Activated CD4-positive, alpha-beta T cell treated with anti-CD3 and anti-CD28 coated beads, Interleukin-2, amount 10 ng/mL, durations not matched to agents 7 days and 5 days (primary cell): ENCODE data around the gene NEUROD6. TPM values are rescaled to one million over a fixed set of nuclear protein-coding genes. Genes with fewer than 3 reads are reported as not detected.

Experiments
- CTCF ChIA-PET: fragments of 350-600 bp; sonication (Branson Sonifier 250); formaldehyde crosslinking; loops from one replicate; lab custom pipeline; 2021; ENCODE audit warnings: antibody characterized with exemption; lab: Charles Lee
- POLR2A ChIA-PET: fragments of 350-600 bp; sonication (Branson Sonifier 250); formaldehyde crosslinking; loops from one replicate; lab custom pipeline; 2021; ENCODE audit warnings: antibody characterized with exemption; lab: Charles Lee
- DNase-seq: peaks from one replicate; pipeline ENCODE4 v3.0.0-alpha.2; 2020
- H3K27ac Mint-ChIP-seq: one replicate; pipeline ENCODE4 v1.8.0; 2021; ENCODE audit warnings: mild to moderate bottlenecking, moderate library complexity, mixed read lengths
- H3K27me3 Mint-ChIP-seq: one replicate; pipeline ENCODE4 v1.8.0; 2021; ENCODE audit warnings: mixed read lengths
- H3K36me3 Mint-ChIP-seq: one replicate; pipeline ENCODE4 v1.8.0; 2021; ENCODE audit warnings: low read depth, mixed read lengths
- H3K4me1 Mint-ChIP-seq: one replicate; pipeline ENCODE4 v1.8.0; 2021; ENCODE audit warnings: mixed read lengths
- H3K4me3 Mint-ChIP-seq: one replicate; pipeline ENCODE4 v1.8.0; 2021; ENCODE audit warnings: mild to moderate bottlenecking, moderate library complexity, mixed read lengths
- H3K9me3 Mint-ChIP-seq: one replicate; pipeline ENCODE4 v1.8.0; 2021; ENCODE audit warnings: mixed read lengths
- total RNA-seq, 2 experiments: library from RNA; stranded (reverse); gene quantifications; one replicate each; pipeline ENCODE4 v1.2.3, GENCODE V29; 2021

Gene NEUROD6
- total RNA-seq, 2 experiments from 2014 or later, result not detected

- ChIA-PET POLR2A (no interaction called here), CTCF (no interaction called here)
- no peaks in the 10 kb centered on the region for H3K9me3 Mint-ChIP-seq
- H3K27ac Mint-ChIP-seq, result no peak overlapping the region
- H3K36me3 Mint-ChIP-seq, result no peaks in the 10 kb centered on the region
- H3K27me3 Mint-ChIP-seq, result no peaks in the 10 kb centered on the region
- no peaks in the 10 kb centered on the region for H3K4me1 Mint-ChIP-seq
- DNase-seq, result no peak
- H3K4me3 Mint-ChIP-seq, result no peak overlapping the region
Observed at GRCh38 chr7:31318313-31318712, 22.2 kb downstream of the NEUROD6 start.

- H3K9me3 Mint-ChIP-seq, result no peaks in the 10 kb centered on the region
- no peaks in the 10 kb centered on the region for H3K36me3 Mint-ChIP-seq
- CTCF ChIA-PET, result no interaction called here
- H3K4me3 Mint-ChIP-seq, result no peak overlapping the region
- no peaks in the 10 kb centered on the region for H3K27me3 Mint-ChIP-seq
- H3K4me1 Mint-ChIP-seq, result no peaks in the 10 kb centered on the region
- no peak overlapping the region for H3K27ac Mint-ChIP-seq
- no peak for DNase-seq
- POLR2A ChIA-PET, result no interaction called here
Observed at GRCh38 chr7:31316876-31317275, 23.6 kb downstream of the NEUROD6 start.

- ChIA-PET CTCF (no interaction called here), POLR2A (no interaction called here)
- DNase-seq, result no peak
- no peaks in the 10 kb centered on the region for H3K4me1 Mint-ChIP-seq
- H3K4me3 Mint-ChIP-seq, result no peak overlapping the region
- no peaks in the 10 kb centered on the region for H3K9me3 Mint-ChIP-seq
- no peaks in the 10 kb centered on the region for H3K36me3 Mint-ChIP-seq
- H3K27ac Mint-ChIP-seq, result no peak overlapping the region
- no peaks in the 10 kb centered on the region for H3K27me3 Mint-ChIP-seq
Observed at GRCh38 chr7:31315758-31316157, 24.8 kb downstream of the NEUROD6 start.

GRCh38 chr7:31314781-31315180, 25.7 kb downstream of the NEUROD6 start:
- no peaks in the 10 kb centered on the region for H3K9me3 Mint-ChIP-seq
- no peak overlapping the region for H3K27ac Mint-ChIP-seq
- POLR2A ChIA-PET, result no interaction called here
- no peak overlapping the region for H3K4me3 Mint-ChIP-seq
- H3K4me1 Mint-ChIP-seq, result no peaks in the 10 kb centered on the region
- DNase-seq, result no peak
- H3K27me3 Mint-ChIP-seq, result no peaks in the 10 kb centered on the region
- H3K36me3 Mint-ChIP-seq, result no peaks in the 10 kb centered on the region
- CTCF ChIA-PET, result no interaction called here

- Mint-ChIP-seq H3K27ac (no peak overlapping the region), H3K4me1 (no peaks in the 10 kb centered on the region), H3K27me3 (no peaks in the 10 kb centered on the region), H3K4me3 (no peak overlapping the region), H3K9me3 (no peaks in the 10 kb centered on the region), H3K36me3 (no peaks in the 10 kb centered on the region)
- no peak for DNase-seq
- CTCF ChIA-PET, result interaction anchor here (0.6 kb wide), 1 partner anchor 445 kb away, joined by 4 read pairs; no protein-coding TSS in a partner anchor
- POLR2A ChIA-PET, result no interaction called here
Observed at GRCh38 chr7:31312889-31313288, 27.6 kb downstream of the NEUROD6 start.

- Mint-ChIP-seq H3K4me3 (no peak overlapping the region), H3K27me3 (no peaks in the 10 kb centered on the region), H3K9me3 (no peaks in the 10 kb centered on the region), H3K27ac (no peak overlapping the region), H3K4me1 (no peaks in the 10 kb centered on the region), H3K36me3 (no peaks in the 10 kb centered on the region)
- POLR2A ChIA-PET, result interaction anchor here (0.6 kb wide), 1 partner anchor 161 kb away, joined by 3 read pairs; no protein-coding TSS in a partner anchor
- DNase-seq, result no peak
- CTCF ChIA-PET, result no interaction called here
Observed at GRCh38 chr7:31311552-31311951, 29.0 kb downstream of the NEUROD6 start.

GRCh38 chr7:31310321-31310935, 30.1 kb downstream of the NEUROD6 start:
- Mint-ChIP-seq H3K36me3 (no peaks in the 10 kb centered on the region), H3K27ac (no peak overlapping the region), H3K9me3 (no peaks in the 10 kb centered on the region), H3K4me3 (no peak overlapping the region), H3K27me3 (no peaks in the 10 kb centered on the region), H3K4me1 (no peaks in the 10 kb centered on the region)
- DNase-seq, result no peak
- ChIA-PET CTCF (no interaction called here), POLR2A (no interaction called here)

GRCh38 chr7:31309407-31309806, 31.1 kb downstream of the NEUROD6 start:
- DNase-seq, result no peak
- Mint-ChIP-seq H3K9me3 (no peaks in the 10 kb centered on the region), H3K36me3 (no peaks in the 10 kb centered on the region), H3K4me3 (no peak overlapping the region), H3K4me1 (no peaks in the 10 kb centered on the region), H3K27ac (no peak overlapping the region), H3K27me3 (no peaks in the 10 kb centered on the region)
- ChIA-PET CTCF (no interaction called here), POLR2A (no interaction called here)

- H3K4me3 Mint-ChIP-seq, result no peak overlapping the region
- no peaks in the 10 kb centered on the region for H3K9me3 Mint-ChIP-seq
- H3K27me3 Mint-ChIP-seq, result no peaks in the 10 kb centered on the region
- no peaks in the 10 kb centered on the region for H3K36me3 Mint-ChIP-seq
- ChIA-PET POLR2A (no interaction called here), CTCF (no interaction called here)
- no peak for DNase-seq
- H3K27ac Mint-ChIP-seq, result no peak overlapping the region
- no peaks in the 10 kb centered on the region for H3K4me1 Mint-ChIP-seq
Observed at GRCh38 chr7:31308652-31309051, 31.9 kb downstream of the NEUROD6 start.

- ChIA-PET CTCF (no interaction called here), POLR2A (no interaction called here)
- Mint-ChIP-seq H3K4me3 (no peak overlapping the region), H3K9me3 (no peaks in the 10 kb centered on the region), H3K27ac (no peak overlapping the region), H3K36me3 (no peaks in the 10 kb centered on the region), H3K4me1 (no peaks in the 10 kb centered on the region), H3K27me3 (no peaks in the 10 kb centered on the region)
- DNase-seq, result no peak
Observed at GRCh38 chr7:31307972-31308371, 32.6 kb downstream of the NEUROD6 start.

GRCh38 chr7:31305260-31305659, 35.3 kb downstream of the NEUROD6 start:
- H3K9me3 Mint-ChIP-seq, result no peaks in the 10 kb centered on the region
- no peaks in the 10 kb centered on the region for H3K27me3 Mint-ChIP-seq
- no peak overlapping the region for H3K4me3 Mint-ChIP-seq
- DNase-seq, result no peak
- no peak overlapping the region for H3K27ac Mint-ChIP-seq
- POLR2A ChIA-PET, result no interaction called here
- no peaks in the 10 kb centered on the region for H3K4me1 Mint-ChIP-seq
- no peaks in the 10 kb centered on the region for H3K36me3 Mint-ChIP-seq
- CTCF ChIA-PET, result no interaction called here

GRCh38 chr7:31304446-31304845, 36.1 kb downstream of the NEUROD6 start:
- ChIA-PET CTCF (no interaction called here), POLR2A (no interaction called here)
- no peak overlapping the region for H3K27ac Mint-ChIP-seq
- no peaks in the 10 kb centered on the region for H3K4me1 Mint-ChIP-seq
- H3K27me3 Mint-ChIP-seq, result no peaks in the 10 kb centered on the region
- no peaks in the 10 kb centered on the region for H3K36me3 Mint-ChIP-seq
- no peaks in the 10 kb centered on the region for H3K9me3 Mint-ChIP-seq
- DNase-seq, result no peak
- no peak overlapping the region for H3K4me3 Mint-ChIP-seq

- ChIA-PET POLR2A (no interaction called here), CTCF (no interaction called here)
- Mint-ChIP-seq H3K27me3 (no peaks in the 10 kb centered on the region), H3K4me1 (no peaks in the 10 kb centered on the region), H3K9me3 (no peaks in the 10 kb centered on the region), H3K4me3 (no peak overlapping the region), H3K27ac (no peak overlapping the region), H3K36me3 (no peaks in the 10 kb centered on the region)
- no peak for DNase-seq
Observed at GRCh38 chr7:31302356-31302755, 38.2 kb downstream of the NEUROD6 start.

- DNase-seq, result no peak
- ChIA-PET CTCF (interaction anchor here (1.5 kb wide), 1 partner anchor 21 kb away, joined by 3 read pairs; no protein-coding TSS in a partner anchor), POLR2A (no interaction called here)
- Mint-ChIP-seq H3K4me3 (no peak overlapping the region), H3K27me3 (no peaks in the 10 kb centered on the region), H3K36me3 (no peaks in the 10 kb centered on the region), H3K4me1 (no peaks in the 10 kb centered on the region), H3K9me3 (no peaks in the 10 kb centered on the region), H3K27ac (no peak overlapping the region)
Observed at GRCh38 chr7:31299336-31299735, 41.2 kb downstream of the NEUROD6 start.
